ENCODE measurements around the gene ARHGAP36.

DNA sequence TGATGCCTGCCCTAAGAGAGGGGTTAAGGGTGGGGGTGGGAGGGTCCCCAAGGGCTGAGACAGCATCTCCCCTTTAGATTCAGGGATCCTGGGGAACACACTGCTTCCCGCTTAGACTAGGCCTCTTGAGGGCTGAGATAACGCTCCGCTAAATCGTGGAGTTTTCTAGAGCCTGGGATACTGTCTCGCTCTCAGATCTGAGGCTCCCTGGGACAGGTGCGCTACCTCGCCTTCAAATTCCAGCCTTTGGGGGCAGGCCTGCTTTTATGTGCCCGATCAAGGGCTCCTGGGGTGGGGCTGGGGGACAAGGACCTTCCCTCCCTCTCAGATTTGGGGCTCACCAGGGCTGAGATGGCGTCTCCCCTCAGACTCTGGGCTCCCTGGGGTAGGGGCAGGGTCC lies 440 bp upstream of the ARHGAP36 start:
- TF ChIP-seq, protein P1, sequence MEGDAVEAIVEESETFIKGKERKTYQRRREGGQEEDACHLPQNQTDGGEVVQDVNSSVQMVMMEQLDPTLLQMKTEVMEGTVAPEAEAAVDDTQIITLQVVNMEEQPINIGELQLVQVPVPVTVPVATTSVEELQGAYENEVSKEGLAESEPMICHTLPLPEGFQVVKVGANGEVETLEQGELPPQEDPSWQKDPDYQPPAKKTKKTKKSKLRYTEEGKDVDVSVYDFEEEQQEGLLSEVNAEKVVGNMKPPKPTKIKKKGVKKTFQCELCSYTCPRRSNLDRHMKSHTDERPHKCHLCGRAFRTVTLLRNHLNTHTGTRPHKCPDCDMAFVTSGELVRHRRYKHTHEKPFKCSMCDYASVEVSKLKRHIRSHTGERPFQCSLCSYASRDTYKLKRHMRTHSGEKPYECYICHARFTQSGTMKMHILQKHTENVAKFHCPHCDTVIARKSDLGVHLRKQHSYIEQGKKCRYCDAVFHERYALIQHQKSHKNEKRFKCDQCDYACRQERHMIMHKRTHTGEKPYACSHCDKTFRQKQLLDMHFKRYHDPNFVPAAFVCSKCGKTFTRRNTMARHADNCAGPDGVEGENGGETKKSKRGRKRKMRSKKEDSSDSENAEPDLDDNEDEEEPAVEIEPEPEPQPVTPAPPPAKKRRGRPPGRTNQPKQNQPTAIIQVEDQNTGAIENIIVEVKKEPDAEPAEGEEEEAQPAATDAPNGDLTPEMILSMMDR (IDR thresholded peaks at IDR 0.05; ENCODE audit: low read depth, low read length, poor library complexity, severe bottlenecking): no peak
- TF ChIP-seq EZH2phosphoT487 (IDR thresholded peaks at IDR 0.05; ENCODE audit: borderline replicate concordance, low read length): no peak
